Right kidney (tissue), 9 donors: Measurements from ENCODE around the gene EDDM13.
"Not testable (repeated sequence)": the region's sequence is repeated elsewhere in the genome, so short reads cannot be mapped to it uniquely, and the experiment has no call there.

Experiments
- DNase-seq: peaks from one replicate; pipeline ENCODE4 v3.0.0-alpha.2; 2016
- long read RNA-seq, 8 donors: transcript quantifications; one replicate each; lab custom pipeline, GENCODE V29; 2026

EDDM13 gene, protein sequence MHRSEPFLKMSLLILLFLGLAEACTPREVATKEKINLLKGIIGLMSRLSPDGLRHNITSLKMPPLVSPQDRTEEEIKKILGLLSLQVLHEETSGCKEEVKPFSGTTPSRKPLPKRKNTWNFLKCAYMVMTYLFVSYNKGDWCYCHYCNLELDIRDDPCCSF
- long read RNA-seq, donor 1: 0 reads
- long read RNA-seq, donor 2: 0 reads
- long read RNA-seq, donor 3: 0 reads
- long read RNA-seq, donor 4: 0 reads
- long read RNA-seq, donor 5: 0 reads
- long read RNA-seq, donor 6: 0 reads
- long read RNA-seq, donor 7: 0 reads
- long read RNA-seq, donor 8, partial matches to known transcripts: 0 of 1 reads
- long read RNA-seq, donor 8, other reads (novel, unspliced or antisense): 0 of 1 reads

DNA sequence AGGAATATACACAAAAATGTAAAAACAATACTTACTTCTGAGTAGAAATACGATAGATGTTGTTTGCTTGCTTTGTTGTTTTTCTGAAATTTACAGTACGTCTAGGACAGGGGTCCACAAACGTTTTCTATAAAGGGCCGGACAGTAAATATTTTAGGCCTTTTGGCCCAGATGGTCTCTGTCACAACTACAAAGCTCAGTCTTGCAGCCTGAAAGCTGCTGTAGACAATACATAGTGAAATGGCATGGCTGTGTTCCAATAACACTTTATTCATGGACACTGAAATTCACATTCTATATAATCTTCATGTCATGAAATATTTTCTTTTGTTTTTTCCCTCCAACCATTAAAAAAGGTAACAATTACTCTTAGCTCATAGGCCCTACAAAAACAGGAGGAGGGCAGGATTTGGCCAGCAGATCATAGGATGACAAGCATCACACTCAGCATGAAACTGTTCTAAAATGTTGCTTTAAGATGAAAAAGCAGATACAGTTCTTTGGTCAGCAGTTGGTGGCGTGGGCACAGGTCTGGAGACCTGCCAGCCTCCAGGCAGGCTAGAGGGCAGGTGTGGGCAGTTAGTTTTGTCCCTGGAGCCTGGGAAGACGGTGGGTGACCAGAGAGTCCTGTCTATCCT, at the start of gene EDDM13:
EDDM13 (plus strand) TSS at position 588 of the 638 bp plus-strand sequence. CDS start 87 bp downstream, outside the sequence.
- no peak for DNase-seq

DNA sequence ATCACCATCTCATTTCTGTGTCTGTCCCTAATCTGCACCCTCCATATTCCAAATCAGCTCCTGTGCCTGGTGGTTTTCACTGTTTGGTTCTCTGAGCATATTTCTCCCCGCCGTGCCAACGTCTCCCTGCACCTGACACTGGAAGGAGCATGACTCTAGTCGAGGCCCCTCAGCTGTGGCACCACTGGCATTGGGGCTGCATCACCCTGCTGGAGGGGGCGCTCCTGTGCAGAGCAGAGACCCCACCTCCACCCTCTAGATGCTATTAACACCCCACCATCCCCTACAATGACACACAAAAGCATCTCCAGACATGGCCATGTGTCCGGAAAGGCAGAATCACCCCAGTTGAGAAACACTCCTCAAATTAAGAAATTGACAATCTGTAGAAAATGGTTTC, 49.6 kb upstream of the EDDM13 start:
- DNase-seq: no peak

DNA sequence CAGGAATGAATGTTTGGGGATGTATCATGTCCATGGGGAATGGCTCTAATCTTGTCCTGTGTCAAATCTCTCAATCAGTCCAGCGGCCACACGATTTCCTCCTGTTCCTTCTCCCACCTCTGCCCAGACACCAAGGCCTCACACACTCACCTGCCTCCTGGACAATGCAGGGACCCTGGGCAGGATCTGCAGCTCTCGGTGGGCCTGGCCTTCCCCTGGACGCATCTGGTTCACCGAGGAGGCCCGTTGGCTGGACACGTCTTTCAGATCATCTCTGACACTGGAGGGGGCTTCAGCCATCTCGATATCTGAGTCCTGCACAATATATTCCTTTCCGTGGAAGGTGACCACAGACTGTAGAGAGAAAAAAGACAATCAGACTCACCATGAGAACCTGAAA, 49.1 kb upstream of the EDDM13 start:
- DNase-seq: no peak

DNA sequence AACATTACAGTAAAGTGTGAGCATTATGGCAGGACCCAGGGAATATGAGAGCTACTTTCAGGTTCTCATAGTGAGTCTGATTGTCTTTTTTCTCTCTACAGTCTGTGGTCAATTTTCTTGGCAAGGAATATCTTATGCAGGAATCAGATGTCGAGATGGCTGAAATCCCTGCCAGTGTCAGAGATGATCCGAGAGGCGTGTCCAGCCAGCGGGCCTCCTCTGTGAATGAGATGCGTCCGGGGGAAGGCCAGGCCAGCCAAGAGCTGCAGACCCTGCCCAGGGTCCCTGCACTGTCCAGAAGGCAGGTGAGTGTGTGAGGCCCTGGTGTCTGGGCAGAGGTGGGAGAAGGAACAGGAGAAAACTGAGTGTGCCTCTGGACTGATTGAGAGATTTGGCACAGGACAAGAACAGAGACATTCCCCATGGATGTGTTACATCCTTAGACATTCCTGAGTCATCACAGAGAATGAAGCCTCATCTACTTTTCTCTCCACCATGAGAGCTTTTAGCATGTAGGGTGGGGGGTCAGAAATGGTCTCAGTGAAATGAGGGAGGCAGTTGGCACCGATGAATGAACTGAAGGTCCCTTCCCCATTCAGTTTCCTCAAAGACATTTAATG, 27.3 kb upstream of the EDDM13 start:
- no peak for DNase-seq

DNA sequence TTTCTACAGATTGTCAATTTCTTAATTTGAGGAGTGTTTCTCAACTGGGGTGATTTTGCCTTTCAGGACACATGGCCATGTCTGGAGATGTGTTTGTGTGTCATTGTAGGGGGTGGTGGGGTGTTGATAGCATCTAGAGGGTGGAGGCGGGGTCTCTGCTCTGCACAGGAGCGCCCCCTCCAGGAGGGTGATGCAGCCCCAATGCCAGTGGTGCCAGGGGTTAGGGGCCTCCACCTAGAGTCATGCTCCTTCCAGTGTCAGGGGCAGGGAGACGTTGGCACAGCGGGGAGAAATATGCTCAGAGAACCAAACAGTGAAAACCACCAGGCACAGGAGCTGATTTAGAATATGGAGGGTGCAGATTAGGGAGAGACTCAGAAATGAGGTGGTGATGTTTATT, 26.8 kb upstream of the EDDM13 start:
- not testable (repeated sequence) for DNase-seq

DNA sequence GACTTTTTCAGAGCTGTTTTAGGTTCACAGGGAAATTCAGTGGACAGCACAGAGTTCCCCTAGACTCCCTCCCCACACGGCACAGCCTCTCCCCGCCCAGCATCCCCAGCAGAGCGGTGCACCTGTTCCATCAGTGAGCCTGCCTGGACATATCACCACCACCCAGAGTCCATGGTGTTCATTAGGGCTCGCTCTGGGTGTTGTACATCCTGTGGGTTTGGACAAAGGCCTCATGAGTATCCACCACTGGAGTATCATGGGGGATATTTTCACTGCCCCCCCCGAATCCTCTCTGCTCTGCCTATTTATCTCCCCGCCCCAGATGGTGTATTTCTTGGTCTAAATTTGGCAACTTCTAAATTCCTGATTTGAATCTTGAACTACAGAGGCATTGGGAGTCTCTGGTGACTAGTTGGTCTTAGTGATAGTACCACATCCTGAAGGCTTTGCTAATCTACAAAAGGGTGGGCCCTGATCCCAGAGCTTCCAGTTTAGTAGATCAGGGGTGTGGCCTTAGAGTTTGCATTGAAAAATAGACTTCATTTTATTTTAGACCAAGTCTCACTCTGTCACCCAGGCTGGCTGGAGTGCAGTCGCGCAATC, 23.7 kb upstream of the EDDM13 start:
- not testable (repeated sequence) for DNase-seq

DNA sequence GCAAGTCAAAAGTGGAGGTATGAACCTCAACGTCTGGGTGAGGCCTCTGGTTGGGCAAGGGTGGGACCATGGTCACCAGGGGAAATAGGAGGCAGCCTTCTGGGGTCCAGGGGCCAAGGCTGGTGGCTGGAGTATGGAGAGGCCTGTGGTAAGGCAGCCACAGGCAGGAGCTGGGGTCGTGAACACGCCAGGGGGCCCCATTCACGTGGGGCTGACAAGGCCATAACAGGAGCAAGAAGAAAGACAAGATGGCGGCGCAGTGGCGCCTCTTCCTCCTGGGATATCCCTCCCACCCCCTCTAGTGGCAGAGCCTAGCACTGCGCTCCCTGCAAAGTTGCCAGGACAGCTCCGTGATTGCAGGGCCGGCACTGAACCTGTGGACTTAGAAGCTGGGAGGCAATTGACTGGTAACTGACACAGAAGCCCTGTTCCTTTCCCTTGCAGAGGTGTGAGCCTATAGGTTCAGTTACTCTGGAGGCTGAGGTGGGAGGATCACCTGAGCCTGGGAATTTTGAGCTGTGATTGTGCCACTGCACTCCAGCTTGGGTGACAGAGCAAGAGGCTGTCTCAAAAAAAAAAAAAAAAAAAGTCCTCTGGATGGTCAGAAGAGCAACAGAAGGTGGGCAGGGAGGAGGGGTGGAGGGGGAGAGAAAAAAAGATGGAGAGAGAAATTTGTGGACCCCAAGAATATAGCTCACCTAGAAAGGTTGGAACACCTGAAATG, 19.7 kb upstream of the EDDM13 start:
- peak; percentile 58 for DNase-seq

DNA sequence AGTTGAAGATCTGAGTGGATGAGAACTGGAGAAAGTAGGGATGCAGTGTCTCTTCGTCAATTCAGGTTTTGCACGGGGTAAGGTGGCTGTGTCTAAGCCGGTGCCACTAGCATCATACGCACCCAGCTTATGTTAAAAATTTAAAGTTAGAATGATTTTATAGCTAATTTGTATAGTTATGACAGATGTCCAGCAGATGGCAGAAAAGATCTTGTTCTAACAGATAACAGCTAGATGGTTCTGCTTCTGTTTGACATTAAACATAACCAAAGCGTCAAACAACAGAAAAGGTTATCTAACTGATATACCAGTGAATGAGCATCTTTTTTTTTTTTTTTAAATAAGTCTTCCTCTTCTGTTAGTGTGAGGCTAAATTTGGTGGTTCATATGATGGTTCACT, 18.8 kb upstream of the EDDM13 start:
- no peak for DNase-seq

DNA sequence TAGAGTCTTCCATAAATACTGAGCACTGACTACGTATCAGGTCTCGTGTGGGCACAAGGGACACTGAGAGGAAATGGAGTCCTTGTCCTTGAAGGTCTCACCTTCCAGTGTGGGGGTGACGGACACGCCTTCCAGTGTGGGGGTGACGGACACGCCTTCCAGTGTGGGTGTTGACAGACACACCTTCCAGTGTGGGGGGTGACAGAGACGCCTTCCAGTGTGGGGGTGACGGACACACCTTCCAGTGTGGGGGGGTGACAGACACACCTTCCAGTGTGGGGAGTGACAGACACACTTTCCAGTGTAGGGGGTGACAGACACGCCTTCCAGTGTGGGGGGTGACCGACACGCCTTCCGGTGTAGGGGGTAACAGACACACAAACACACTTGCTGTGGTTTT, 14.3 kb upstream of the EDDM13 start:
- DNase-seq: no peak

DNA sequence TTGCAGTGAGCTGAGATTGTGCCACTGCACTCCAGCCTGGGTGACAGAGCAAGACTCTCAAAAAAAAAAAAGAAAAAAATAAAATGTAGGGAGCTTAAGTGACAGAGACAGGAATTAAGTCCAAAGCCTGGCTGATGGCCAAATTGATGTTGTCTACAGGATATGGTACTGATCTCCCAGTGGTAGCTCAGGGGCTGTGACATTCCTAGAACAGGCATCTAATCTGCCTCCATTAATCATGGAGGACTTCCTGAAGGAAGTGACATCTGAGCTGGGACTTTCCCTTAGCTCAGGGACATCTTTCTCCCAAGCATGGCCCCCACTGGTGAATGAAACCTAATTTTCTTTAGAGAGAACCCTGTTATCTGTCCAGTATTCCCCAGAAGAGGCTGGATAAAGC, 11.4 kb upstream of the EDDM13 start:
- no peak for DNase-seq

DNA sequence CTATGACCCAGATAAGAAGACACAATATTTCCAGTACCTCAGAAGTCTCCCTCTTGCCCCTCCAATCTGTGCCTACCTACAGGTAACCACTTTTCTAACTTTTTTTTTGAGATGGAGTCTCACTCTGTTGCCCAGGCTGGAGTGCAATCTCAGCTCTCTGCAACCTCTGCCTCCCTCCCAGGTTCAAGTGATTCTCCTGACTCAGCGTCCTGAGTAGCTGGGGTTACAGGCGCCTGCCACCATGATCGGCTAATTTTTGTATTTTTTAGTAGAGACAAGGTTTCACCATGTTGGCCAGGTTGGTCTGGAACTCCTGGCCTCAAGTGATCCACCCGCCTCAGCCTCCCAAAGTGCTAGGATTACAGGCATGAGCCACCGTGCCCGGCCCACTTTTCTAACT, 10.6 kb upstream of the EDDM13 start:
- DNase-seq: not testable (repeated sequence)

DNA sequence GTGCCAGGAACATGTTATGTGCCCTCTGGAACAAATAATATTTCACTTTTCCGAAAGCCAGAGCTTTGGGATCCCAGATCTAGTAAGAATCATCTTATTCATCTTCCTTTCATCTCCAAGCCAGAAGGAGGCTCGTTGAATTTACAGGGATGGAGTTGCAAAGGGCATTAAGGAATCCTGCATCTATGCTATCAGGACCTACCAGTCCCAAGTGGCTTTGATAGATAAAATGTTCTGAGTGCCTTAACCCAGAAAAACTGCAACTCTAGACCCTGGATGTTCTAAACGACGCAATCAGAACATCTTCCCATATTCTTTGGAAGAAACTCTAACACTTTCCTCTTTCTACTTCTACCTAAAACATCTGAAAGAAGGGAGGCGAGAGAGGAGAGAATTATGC, 9.2 kb upstream of the EDDM13 start:
- no peak for DNase-seq

DNA sequence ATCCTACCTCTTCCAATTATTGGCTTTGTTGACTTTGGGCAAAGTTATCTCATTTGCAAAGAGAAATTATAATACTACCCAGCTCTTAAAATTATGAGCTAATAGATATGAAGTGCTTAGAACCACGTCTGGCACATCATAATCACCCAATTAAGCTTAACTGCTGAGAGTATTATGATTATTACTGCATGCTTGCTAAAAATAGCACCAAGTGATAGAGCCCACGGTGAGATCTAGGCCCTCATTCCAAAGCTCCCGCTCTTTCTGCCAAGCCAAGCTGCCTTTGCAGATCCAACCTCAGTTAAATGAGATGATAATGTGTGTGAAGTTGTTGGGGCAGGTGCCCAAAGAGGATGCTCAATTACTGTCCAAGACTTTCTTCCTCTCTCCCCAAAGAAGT, 6.5 kb upstream of the EDDM13 start:
- DNase-seq: no peak

DNA sequence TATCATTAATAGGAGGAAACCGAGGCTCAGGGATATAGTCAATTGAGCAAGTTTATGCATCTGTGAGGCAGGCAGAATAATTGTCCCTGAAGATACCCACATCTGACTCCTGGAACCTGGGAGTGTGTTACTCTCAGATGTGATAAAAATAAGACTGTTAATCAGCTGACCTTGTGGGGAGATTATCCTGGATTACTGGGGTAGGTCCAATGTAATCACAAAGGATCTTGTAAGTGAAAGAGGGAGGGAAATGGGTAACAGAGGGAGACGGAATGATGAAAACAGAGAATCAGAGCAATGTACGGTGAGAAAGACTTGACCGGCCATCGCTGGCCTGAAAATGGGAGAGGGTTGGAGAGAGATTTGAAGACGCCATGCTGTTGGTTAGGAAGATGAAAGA, 3.2 kb upstream of the EDDM13 start:
- DNase-seq: no peak

DNA sequence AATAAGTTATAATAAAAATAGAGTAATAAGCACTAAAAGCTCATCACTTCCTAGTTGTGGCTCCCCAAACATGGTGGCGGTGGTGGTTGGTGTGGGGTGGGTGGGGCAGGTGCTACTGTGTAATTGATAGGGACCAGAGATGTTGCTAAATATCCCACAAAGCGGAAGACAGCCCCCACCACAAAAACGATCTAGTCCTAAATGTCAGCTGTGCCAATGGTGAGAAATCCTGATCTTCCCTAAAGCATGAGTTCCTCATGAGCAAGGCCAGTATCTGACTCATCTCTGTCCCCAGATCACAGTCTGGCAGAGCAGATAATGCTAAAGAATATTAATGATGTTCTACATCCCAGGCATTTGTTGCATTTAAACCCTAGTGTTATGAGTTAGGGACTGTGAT, 1.9 kb upstream of the EDDM13 start:
- no peak for DNase-seq

DNA sequence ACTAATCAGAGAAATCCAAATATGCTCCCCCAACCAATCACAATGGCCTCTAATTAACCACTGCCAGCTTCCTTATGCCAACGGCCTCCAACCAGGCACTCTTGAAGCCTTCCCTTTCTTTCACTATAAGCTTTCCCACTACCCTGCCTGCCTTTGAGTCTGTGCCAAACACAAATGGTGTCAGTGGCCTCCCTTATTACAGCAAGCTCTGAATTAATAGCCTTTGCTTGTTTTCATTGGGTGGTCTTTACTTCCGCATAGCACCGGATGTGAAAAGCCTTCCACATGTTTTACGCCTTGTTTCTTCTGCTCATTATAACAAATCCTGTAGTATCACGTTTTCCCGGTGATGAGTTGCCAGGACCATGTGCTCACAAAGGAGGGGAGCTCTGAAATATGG, 1.4 kb upstream of the EDDM13 start:
- no peak for DNase-seq

DNA sequence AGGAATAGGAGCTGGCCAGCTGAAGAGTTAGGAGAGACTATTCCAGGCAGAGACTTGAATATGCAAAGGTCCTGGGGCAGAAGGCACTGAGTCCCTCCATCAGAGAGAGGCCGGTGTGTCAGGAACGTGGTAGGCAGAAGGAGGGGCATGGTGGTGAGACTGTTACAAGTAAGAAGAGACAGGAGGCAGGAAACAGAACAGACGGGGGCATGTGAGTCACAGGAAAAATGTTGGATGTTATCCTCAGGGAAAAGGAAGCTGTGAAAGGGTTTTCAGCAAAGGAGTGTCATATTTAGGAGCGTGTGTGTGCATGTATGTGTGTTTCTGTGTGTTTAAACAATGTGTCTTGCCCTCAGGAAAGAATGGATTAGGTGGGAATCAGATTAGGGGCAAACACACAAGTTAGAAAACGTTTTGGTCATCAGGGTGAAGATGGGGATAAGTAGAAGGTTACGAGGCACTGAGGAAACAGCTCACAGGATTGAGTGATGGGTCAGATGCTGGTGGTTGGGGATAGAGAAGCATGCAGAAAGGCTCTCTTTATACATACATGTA, 1.1 kb downstream of the EDDM13 start:
- DNase-seq: no peak

DNA sequence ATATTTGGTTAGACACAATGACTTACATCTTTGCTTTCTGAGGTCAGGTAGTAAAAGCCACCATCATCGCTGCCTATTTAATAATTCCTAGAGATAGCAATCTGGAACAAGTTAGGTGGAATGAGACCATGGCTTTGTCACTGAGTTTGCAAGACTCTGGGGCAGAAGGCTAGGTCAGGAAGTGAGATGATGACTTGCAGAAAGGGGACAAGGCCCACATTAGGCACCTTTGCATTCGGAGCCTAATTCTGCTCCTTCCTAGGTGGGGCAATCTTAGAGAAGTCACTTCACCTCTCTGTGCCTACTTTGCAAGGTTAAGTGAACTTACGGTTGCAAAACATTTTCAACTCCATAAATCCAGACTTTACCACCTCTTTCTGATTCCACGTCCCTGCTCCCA, 10.3 kb downstream of the EDDM13 start:
- no peak for DNase-seq

DNA sequence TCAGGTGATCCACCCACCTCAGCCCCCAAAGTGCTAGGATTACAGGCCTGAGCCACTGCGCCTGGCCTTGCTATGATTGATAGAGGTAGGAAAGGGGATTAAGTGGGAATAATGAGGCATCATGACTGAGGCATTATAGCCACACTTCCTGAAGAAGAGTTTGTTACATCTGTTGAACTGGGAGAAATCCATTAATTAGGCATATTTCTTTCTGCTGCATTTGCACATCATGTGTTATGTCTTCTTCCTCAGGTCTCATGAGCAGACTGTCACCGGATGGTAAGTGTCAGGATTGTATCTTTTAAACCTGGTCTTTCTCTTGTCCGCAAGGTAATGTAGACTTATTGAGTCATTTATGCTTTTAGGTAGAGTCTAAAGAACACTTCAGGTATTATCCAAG, 12.2 kb downstream of the EDDM13 start:
- DNase-seq: no peak

DNA sequence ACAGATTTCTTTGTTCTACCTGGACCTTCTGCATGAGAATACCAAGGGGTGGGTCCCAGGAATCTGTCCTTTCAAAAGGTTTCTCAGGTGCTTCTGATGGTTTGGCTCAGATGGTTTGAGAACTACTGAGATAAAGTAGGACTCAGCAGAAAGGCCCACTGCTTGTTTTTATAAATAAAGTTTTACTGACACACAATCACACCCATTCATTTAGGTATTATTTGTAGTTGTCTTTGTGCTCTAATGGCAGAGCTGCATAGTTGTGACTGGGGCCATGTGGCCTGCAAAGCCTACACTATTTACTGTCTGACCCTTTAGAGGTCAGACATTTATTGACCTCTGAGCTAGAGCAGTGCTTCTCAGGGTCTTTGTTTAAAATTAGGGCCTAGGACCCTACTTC, 17.6 kb downstream of the EDDM13 start:
- no peak for DNase-seq

DNA sequence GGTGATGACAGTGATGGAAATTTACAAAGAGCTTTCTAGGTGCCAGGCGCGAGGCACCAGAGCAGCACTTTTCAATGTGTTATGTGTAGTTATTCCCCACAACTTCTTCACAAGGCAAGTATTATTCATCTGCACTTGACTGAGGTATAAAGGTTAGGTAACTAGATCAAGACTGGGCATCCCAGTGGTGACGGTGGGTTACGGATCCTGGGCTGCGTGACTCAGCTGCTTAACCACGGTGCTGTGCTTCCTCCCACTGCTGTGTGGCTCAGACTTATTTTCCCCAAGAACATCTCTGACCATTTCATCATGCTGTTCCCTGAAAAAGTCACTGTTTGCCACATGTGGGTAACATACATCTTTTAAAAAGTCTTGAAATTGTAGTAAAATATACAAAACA, 19.3 kb downstream of the EDDM13 start:
- no peak for DNase-seq

DNA sequence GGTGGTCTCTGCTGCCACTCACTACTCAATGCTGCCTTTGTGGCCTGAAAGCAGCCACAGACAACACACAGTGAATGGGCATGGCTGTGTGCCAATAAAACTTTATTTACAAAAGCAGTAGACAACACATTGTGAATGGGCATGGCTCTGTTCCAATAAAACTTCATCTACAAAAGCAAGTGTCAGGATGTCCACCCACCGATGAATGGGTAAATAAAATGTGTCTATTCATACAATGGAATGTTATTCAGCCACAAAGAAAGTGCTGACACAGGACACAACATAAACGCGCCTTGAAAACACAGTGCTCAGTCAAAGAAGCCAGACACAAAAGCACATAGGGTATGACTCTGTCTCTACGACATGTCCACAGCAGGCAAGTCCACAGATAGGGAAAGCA, 22.0 kb downstream of the EDDM13 start:
- DNase-seq: no peak
